Fibroblast of pulmonary artery (primary cell): Measurements from ENCODE around the gene SH3GL1.

Source experiments
- DNase-seq: peaks from one replicate; pipeline ENCODE4 v3.0.0-alpha.2; 2010; ENCODE audit warnings: low read depth
- H3K4me3 ChIP-seq: replicated peaks from 2 replicates; pipeline ENCODE4 v1.5.1; 2011; ENCODE audit warnings: low read depth, mild to moderate bottlenecking, control low read depth, low read length, moderate library complexity
- TF ChIP-seq, protein P1 (sequence below): IDR thresholded peaks from 2 replicates; pipeline ENCODE4 v1.5.1; 2011; ENCODE audit warnings: mild to moderate bottlenecking, control low read depth, low read length, inconsistent platforms; ENCODE audit errors: missing control alignments

The SH3GL1 gene

GRCh38 chr19:4361152-4362046 is 38.9 kb downstream of the SH3GL1 start:
- no peak overlapping the region for H3K4me3 ChIP-seq
- TF ChIP-seq, protein P1, sequence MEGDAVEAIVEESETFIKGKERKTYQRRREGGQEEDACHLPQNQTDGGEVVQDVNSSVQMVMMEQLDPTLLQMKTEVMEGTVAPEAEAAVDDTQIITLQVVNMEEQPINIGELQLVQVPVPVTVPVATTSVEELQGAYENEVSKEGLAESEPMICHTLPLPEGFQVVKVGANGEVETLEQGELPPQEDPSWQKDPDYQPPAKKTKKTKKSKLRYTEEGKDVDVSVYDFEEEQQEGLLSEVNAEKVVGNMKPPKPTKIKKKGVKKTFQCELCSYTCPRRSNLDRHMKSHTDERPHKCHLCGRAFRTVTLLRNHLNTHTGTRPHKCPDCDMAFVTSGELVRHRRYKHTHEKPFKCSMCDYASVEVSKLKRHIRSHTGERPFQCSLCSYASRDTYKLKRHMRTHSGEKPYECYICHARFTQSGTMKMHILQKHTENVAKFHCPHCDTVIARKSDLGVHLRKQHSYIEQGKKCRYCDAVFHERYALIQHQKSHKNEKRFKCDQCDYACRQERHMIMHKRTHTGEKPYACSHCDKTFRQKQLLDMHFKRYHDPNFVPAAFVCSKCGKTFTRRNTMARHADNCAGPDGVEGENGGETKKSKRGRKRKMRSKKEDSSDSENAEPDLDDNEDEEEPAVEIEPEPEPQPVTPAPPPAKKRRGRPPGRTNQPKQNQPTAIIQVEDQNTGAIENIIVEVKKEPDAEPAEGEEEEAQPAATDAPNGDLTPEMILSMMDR: no peak
- no peak for DNase-seq

- TF ChIP-seq, protein P1: no peak
- no peak overlapping the region for H3K4me3 ChIP-seq
- no peak for DNase-seq
Measured at GRCh38 chr19:4360641-4361151, 39.7 kb downstream of the SH3GL1 start.

DNA sequence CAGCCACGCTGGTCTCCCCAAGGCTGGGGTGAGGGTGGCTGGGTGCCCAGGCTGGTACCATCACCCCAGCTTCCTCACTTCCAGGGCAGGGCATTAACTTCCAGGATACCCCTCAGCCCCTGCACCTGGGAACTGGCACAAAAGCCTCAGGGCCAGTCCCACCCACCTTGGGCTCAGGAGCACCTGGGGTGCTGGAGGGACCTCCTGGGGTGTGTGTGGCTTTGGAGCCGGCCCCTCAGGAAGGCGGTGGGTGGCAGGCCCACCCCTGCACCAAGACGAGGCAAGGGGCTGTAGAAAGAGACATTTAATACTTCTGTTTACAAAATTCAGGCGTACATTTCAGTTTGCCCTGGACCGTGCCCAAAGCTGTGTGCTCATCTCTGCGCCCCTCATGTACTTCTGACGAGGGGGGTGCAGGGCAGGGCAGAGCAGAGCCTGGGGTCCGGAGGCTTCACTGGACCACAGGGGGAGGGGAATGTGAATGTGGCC is 40.2 kb downstream of the SH3GL1 start:
- DNase-seq: no peak

GRCh38 chr19:4359627-4360000 is 40.7 kb downstream of the SH3GL1 start:
- H3K4me3 ChIP-seq: no peak overlapping the region
- no peak for DNase-seq
- TF ChIP-seq, protein P1: no peak

More for the DNA sequence above, 40.2 kb downstream of the SH3GL1 start:
- TF ChIP-seq, protein P1: no peak
- H3K4me3 ChIP-seq: no peak overlapping the region

GRCh38 chr19:4358709-4359626 is 41.4 kb downstream of the SH3GL1 start:
- no peak for DNase-seq
- H3K4me3 ChIP-seq: no peak overlapping the region

GRCh38 chr19:4357921-4358326 is 42.4 kb downstream of the SH3GL1 start:
- TF ChIP-seq, protein P1: no peak
- no peak overlapping the region for H3K4me3 ChIP-seq
- DNase-seq: no peak

More at GRCh38 chr19:4358709-4359626, 41.4 kb downstream of the SH3GL1 start:
- TF ChIP-seq, protein P1: no peak
